SK-N-MC (cell line): ENCODE results near the gene NUP35.

Experiments
- EZH2 ChIP-seq: fragments of 200-600 bp; sonication (generic); IDR thresholded peaks from one replicate; pipeline ENCODE4 v1.6.1; 2017; ENCODE audit warnings: antibody characterized with exemption
- FOXP2 ChIP-seq: optimal IDR thresholded peaks from 2 replicates; pipeline ENCODE3; 2011; ENCODE audit warnings: mild to moderate bottlenecking, moderate library complexity; ENCODE audit not compliant: insufficient read depth; ENCODE audit errors: extremely low read length, control extremely low read depth
- POLR2AphosphoS5 ChIP-seq: IDR thresholded peaks from 2 replicates; pipeline ENCODE4 v1.6.1; 2012; ENCODE audit warnings: mild to moderate bottlenecking, low read depth, low read length, borderline replicate concordance

DNA sequence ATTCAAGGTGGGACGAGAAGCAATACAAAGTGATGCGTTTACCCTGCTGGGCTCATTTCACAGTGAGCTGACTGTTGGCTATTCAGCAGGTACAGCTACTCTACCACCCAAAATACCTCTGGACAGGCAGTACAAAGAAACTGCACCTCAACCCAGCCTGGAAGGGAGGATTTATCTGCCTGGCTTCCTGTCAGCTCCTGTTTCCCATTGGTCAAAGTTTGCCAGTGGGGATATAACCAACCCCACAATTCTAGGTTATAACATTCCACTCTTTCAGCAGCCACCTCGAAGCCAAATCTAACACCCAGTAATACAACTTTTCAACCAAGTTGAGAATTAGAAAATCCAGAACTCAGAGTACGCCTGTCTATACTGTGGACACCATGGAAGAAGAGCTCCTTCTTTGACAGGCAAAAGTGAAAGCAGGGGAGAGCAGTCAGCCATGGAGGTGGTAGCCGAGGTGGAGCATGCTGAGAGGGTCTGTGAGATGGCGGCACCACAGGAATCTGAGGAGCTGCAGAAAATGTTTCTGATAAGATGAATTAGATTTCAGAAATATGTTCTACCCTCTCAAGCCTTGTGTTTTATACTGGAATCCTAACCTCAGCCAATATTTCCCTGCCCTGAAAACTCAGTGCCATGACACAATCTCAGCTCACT is 34.9 kb upstream of the NUP35 start:
- TF ChIP-seq EZH2: no peak
- no peak for TF ChIP-seq POLR2AphosphoS5
- TF ChIP-seq FOXP2: no peak
